Stimulated activated CD4-positive, alpha-beta T cell treated with anti-CD3 and anti-CD28 coated beads, Interleukin-2, amount 100 ng/mL, for 4 hours (primary cell): ENCODE data around the gene DNAJC12.
"Not testable (repeated sequence)": the region's sequence is repeated elsewhere in the genome, so short reads cannot be mapped to it uniquely, and the experiment has no call there.

ENCODE experiments used
- DNase-seq: peaks from one replicate; pipeline ENCODE4 v3.0.0-alpha.2; 2020; ENCODE audit warnings: low read depth

DNAJC12 gene

DNA sequence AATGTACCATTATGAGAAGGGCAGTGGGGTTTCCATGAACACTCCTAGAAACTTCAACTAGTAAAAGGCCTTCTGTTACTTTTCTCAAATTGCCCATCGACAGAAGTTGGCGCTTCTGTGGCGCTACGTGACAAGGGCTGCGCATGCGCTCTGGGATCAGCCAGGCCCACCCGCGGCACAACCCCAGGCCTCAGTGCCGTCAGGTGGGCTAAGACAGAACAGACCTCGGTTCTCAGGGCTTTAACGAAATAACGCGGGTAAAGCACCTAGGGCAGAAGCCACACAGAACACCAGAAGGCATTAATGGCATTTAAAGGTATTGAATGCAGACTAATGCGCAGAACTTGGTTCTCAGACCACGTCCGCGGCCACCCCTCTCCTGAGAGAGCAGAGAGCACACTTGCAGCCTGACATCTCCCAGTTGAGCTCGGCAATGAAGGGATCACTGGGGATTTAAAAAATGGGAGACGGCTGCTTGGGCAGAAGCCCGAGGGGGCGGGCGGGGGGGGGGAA lies 74.4 kb downstream of the DNAJC12 start:
- peak; percentile 72 for DNase-seq

DNA sequence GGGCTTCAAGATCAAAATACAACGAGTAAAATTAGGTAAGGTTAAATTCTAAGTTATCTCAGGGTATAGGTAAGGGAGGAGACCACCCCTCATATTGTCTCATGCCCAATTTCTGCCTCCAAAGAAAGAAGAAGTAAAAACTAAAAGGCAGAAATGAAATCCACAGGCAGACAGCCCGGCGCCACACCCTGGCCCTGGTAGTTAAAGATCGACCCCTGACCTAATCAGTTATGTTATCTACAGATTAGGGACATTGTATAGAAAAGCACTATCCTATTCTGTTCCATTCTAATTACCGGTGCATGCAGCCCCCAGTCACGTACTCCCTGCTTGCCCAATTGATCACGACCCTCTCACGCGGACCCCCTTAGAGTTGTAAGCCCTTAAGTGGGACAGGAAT lies 75.4 kb downstream of the DNAJC12 start:
- not testable (repeated sequence) for DNase-seq

DNA sequence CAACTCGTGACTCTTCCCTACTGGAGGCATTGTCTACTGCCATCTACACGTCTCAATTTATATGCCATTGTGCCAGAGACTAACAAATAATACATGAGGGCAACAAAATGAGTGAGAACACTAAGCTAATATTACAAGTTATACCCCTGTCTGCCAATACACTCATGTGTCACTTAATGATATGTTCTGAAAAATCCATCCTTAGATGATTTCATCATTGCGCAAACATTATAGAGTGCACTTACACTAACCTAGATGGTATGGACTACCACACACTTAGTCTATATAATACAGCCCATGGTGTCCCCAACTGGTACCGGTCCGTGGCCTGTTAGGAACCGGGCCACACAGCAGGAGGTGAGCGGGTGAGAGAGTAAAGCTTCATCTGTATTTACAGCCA lies 77.7 kb downstream of the DNAJC12 start:
- DNase-seq: no peak
